Mammary epithelial cell (primary cell): ENCODE measurements around the gene GRIN2A.

Experiments used
- CTCF ChIP-seq, 2 donors: IDR thresholded peaks in 1 of 2; conservative IDR thresholded peaks in 1 of 2; 2 replicates each; pipeline ENCODE4 v1.5.1; 2011 to 2012; ENCODE audit warnings: inconsistent platforms in 2 of 2, low read length in 2 of 2, mild to moderate bottlenecking in 2 of 2, control low read depth in 1 of 2, low read depth in 1 of 2; ENCODE audit not compliant: insufficient read depth in 1 of 2; ENCODE audit errors: extremely low read depth in 1 of 2
- EZH2 ChIP-seq: IDR thresholded peaks from 2 replicates; pipeline ENCODE4 v1.6.1; 2012; ENCODE audit warnings: low read length, inconsistent platforms, borderline replicate concordance

GRCh38 chr16:9723136-9723535 is 459.1 kb downstream of the GRIN2A start:
- TF ChIP-seq CTCF (conservative IDR thresholded peaks at IDR 0.05 in 1 of 2, IDR thresholded peaks at IDR 0.05 in 1 of 2; ENCODE audit: extremely low read depth in 1 of 2, insufficient read depth in 1 of 2, low read depth in 1 of 2, low read length in 2 of 2) (no peak), EZH2 (no peak)
